Gastroesophageal sphincter (tissue), 4 donors: ENCODE measurements around the gene INPP5A. TPM values are rescaled to one million over a fixed set of nuclear protein-coding genes. Genes with fewer than 3 reads are reported as not detected.

Source experiments
- ATAC-seq: fragments of 150-250 bp; one replicate; pipeline ENCODE4 v1.9.1; 2016; ENCODE audit warnings: mild to moderate bottlenecking, moderate library complexity
- H3K27ac ChIP-seq, 4 donors: fragments of 200-600 bp; sonication (generic) in 3 of 4; 1 replicate in 3 of 4; 2 replicates in 1 of 4; pipeline ENCODE4 v1.5.1; 2016 to 2019
- H3K27me3 ChIP-seq: fragments of 200-600 bp; sonication (generic); one replicate; pipeline ENCODE4 v1.5.1; 2019
- H3K36me3 ChIP-seq, 2 donors: fragments of 200-600 bp; sonication (generic); one replicate each; pipeline ENCODE4 v1.5.1; 2019; ENCODE audit warnings: control low read depth in 1 of 2
- H3K4me1 ChIP-seq, 3 donors: fragments of 200-600 bp; sonication (generic); 1 replicate in 2 of 3; 2 replicates in 1 of 3; pipeline ENCODE4 v1.5.1; 2016 to 2019; ENCODE audit warnings: control low read depth in 2 of 3
- H3K4me3 ChIP-seq, 2 donors: fragments of 200-600 bp; sonication (generic); one replicate each; pipeline ENCODE4 v1.5.1; 2019; ENCODE audit warnings: mild to moderate bottlenecking in 1 of 2, moderate library complexity in 1 of 2
- H3K9me3 ChIP-seq, 3 donors: fragments of 200-600 bp; sonication (generic); one replicate each; pipeline ENCODE4 v1.5.1; 2017 to 2019; ENCODE audit warnings: control low read depth in 2 of 3
- CTCF ChIP-seq, 4 experiments: fragments of 200-600 bp in 2 of 4; fragments of 450-650 bp in 2 of 4; sonication (generic) in 1 of 4; IDR thresholded peaks; one replicate each; pipeline ENCODE4 v1.5.1; 2017 to 2019; ENCODE audit warnings: antibody characterized with exemption in 4 of 4, mild to moderate bottlenecking in 2 of 4, moderate library complexity in 2 of 4
- EP300 ChIP-seq: sonication (generic); formaldehyde crosslinking; IDR thresholded peaks from one replicate; pipeline ENCODE4 v1.6.1; 2017; ENCODE audit warnings: antibody characterized with exemption, mild to moderate bottlenecking
- POLR2A ChIP-seq, 2 donors: fragments of 450-650 bp; IDR thresholded peaks; one replicate each; pipeline ENCODE4 v1.6.1; 2017; ENCODE audit warnings: antibody characterized with exemption in 2 of 2, mild to moderate bottlenecking in 2 of 2, moderate library complexity in 1 of 2
- POLR2AphosphoS5 ChIP-seq: sonication (generic); formaldehyde crosslinking; IDR thresholded peaks from one replicate; pipeline ENCODE4 v1.6.1; 2017; ENCODE audit warnings: antibody characterized with exemption
- WGBS, 2 donors: methylation state at CpG; one replicate each; pipeline ENCODE4 v1.1.5; 2018; ENCODE audit warnings: low coverage in 1 of 2; 5-methylcytosine and 5-hydroxymethylcytosine counted together
- total RNA-seq, 4 donors: library from RNA; depleted of rRNA; stranded (reverse); fragments of >200 nt; gene quantifications; one replicate each; pipeline ENCODE4 v1.1.0, GENCODE V29; 2016

INPP5A gene
- total RNA-seq, 4 donors from 2014 or later: 111 to 288 (median 215) TPM

- Histone ChIP-seq H3K36me3 (no peaks in the 10 kb centered on the region), H3K4me3 (no peak overlapping the region), H3K27me3 (no peaks in the 10 kb centered on the region), H3K27ac (peak overlapping the region; percentile 96 to 98 (median 96)), H3K4me1 (peaks cover 15 to 97% (median 46%) of the 10 kb centered on the region in 3 donors), H3K9me3 (no peaks in the 10 kb centered on the region)
- no peak for ATAC-seq
- 79 to 90% methylated on average over 4 of the region's 4 CpGs for WGBS, 2 donors
- TF ChIP-seq EP300: no peak
- TF ChIP-seq POLR2AphosphoS5: no peak
- TF ChIP-seq POLR2A (IDR thresholded peaks at IDR 0.05): no peak
- no peak for TF ChIP-seq CTCF (IDR thresholded peaks at IDR 0.05)
Observed at GRCh38 chr10:132634947-132635271, 97.3 kb downstream of the INPP5A start.

GRCh38 chr10:132636358-132636757 lies 98.8 kb downstream of the INPP5A start:
- no peaks in the 10 kb centered on the region for H3K27me3 ChIP-seq
- H3K4me3 ChIP-seq: no peak overlapping the region
- H3K4me1 ChIP-seq: peaks cover 10 to 97% (median 34%) of the 10 kb centered on the region in 3 donors
- ATAC-seq: no peak
- TF ChIP-seq EP300 (no peak), CTCF (IDR thresholded peaks at IDR 0.05) (no peak), POLR2A (IDR thresholded peaks at IDR 0.05) (no peak), POLR2AphosphoS5 (no peak)
- no peaks in the 10 kb centered on the region for H3K36me3 ChIP-seq
- no peaks in the 10 kb centered on the region for H3K9me3 ChIP-seq
- peak overlapping the region; percentile 34 to 98 (median 80) for H3K27ac ChIP-seq
- 48 to 76% methylated on average over 4 to 9 of the region's 9 CpGs for WGBS, 2 donors

- 19 to 22% methylated on average over 10 to 19 of the region's 19 CpGs for WGBS, 2 donors
- ATAC-seq: peak; percentile 51
- peak in 3 of 4 experiments; percentile 83 to 88 (median 87) for TF ChIP-seq CTCF (IDR thresholded peaks at IDR 0.05)
- TF ChIP-seq POLR2AphosphoS5: no peak
- TF ChIP-seq EP300: no peak
- H3K4me3 ChIP-seq: no peak overlapping the region
- peaks cover 10 to 97% (median 27%) of the 10 kb centered on the region in 3 donors for H3K4me1 ChIP-seq
- H3K36me3 ChIP-seq: no peaks in the 10 kb centered on the region
- H3K27me3 ChIP-seq: no peaks in the 10 kb centered on the region
- H3K27ac ChIP-seq: peak overlapping the region; percentile 30 to 98 (median 78)
- no peaks in the 10 kb centered on the region for H3K9me3 ChIP-seq
Observed at GRCh38 chr10:132637477-132638129, 100.0 kb downstream of the INPP5A start.

GRCh38 chr10:132638130-132638515 lies 100.5 kb downstream of the INPP5A start:
- peaks cover 6 to 97% (median 22%) of the 10 kb centered on the region in 3 donors for H3K4me1 ChIP-seq
- no peaks in the 10 kb centered on the region for H3K9me3 ChIP-seq
- WGBS, 2 donors: 45 to 89% methylated on average over 3 to 8 of the region's 8 CpGs
- no peaks in the 10 kb centered on the region for H3K27me3 ChIP-seq
- peak overlapping the region; percentile 30 to 98 (median 78) for H3K27ac ChIP-seq
- ATAC-seq: no peak
- no peak for TF ChIP-seq POLR2A (IDR thresholded peaks at IDR 0.05)
- TF ChIP-seq POLR2AphosphoS5: no peak
- TF ChIP-seq EP300: no peak
- no peak for TF ChIP-seq CTCF (IDR thresholded peaks at IDR 0.05)
- H3K4me3 ChIP-seq: no peak overlapping the region
- no peaks in the 10 kb centered on the region for H3K36me3 ChIP-seq

GRCh38 chr10:132639470-132639869 lies 101.9 kb downstream of the INPP5A start:
- no peak for ATAC-seq
- WGBS, 2 donors: 43 to 82% methylated on average over 4 of the region's 4 CpGs
- peaks cover 0 to 97% (median 18%) of the 10 kb centered on the region in 3 donors for H3K4me1 ChIP-seq

More at GRCh38 chr10:132639470-132639869, 101.9 kb downstream of the INPP5A start:
- no peaks in the 10 kb centered on the region for H3K9me3 ChIP-seq
- no peaks in the 10 kb centered on the region for H3K27me3 ChIP-seq
- H3K36me3 ChIP-seq: no peaks in the 10 kb centered on the region
- H3K27ac ChIP-seq: peak overlapping the region in 2 of 4 donors; percentile 96 to 98
- TF ChIP-seq POLR2AphosphoS5 (no peak), EP300 (no peak), CTCF (IDR thresholded peaks at IDR 0.05) (no peak), POLR2A (IDR thresholded peaks at IDR 0.05) (no peak)
- no peak overlapping the region for H3K4me3 ChIP-seq
